Panc1 (cell line): ENCODE measurements around the gene TENM3. TPM values are rescaled to one million over a fixed set of nuclear protein-coding genes. Genes with fewer than 3 reads are reported as not detected.

ENCODE experiments used
- ATAC-seq: fragments of 200-7000 bp; cut with Tn5 transposase; 2 replicates; pipeline ENCODE4 v1.9.1; 2020; ENCODE audit warnings: mild to moderate bottlenecking, moderate library complexity
- BruUV-seq: library from RNA; stranded (reverse); fragments of 400-500 nt; replicated peaks from 2 replicates; lab custom pipeline; 2021; lab: Mats Ljungman, UMichigan
- CTCF ChIA-PET: fragments of 300-600 bp; sonication (Branson Sonifier 250); formaldehyde crosslinking; loops from one replicate; lab custom pipeline; 2022; ENCODE audit warnings: antibody characterized with exemption; lab: Charles Lee
- POLR2A ChIA-PET: fragments of 300-600 bp; sonication (Branson Sonifier 250); formaldehyde crosslinking; loops from one replicate; lab custom pipeline; 2022; ENCODE audit warnings: antibody characterized with exemption; lab: Charles Lee
- DNase-seq: peaks from one replicate; pipeline ENCODE4 v3.0.0-alpha.2; 2010; ENCODE audit warnings: low read depth, low spot score
- H3K27ac ChIP-seq: 2 replicates; pipeline ENCODE4 v1.5.1; 2011; ENCODE audit warnings: mild to moderate bottlenecking, low read length, inconsistent platforms
- H3K27me3 ChIP-seq: fragments of 200-500 bp; sonication (Bioruptor generic); 2 replicates; pipeline ENCODE4 v1.6.0; 2014; ENCODE audit warnings: low read length, inconsistent platforms; ENCODE audit not compliant: control insufficient read depth, insufficient read depth
- H3K36me3 ChIP-seq: fragments of 200-500 bp; sonication (Bioruptor generic); 2 replicates; pipeline ENCODE4 v1.5.1; 2014; ENCODE audit warnings: inconsistent platforms, mild to moderate bottlenecking, low read length, moderate library complexity; ENCODE audit not compliant: control insufficient read depth, insufficient read depth
- H3K4me1 ChIP-seq: 2 replicates; pipeline ENCODE4 v1.5.1; 2011; ENCODE audit warnings: inconsistent platforms, mild to moderate bottlenecking, low read length, moderate library complexity; ENCODE audit not compliant: control insufficient read depth, insufficient read depth
- H3K4me3 ChIP-seq, 2 experiments: 2 replicates each; pipeline ENCODE4 v1.5.1; 2011 to 2012; ENCODE audit warnings: low read depth in 2 of 2, low read length in 2 of 2, mild to moderate bottlenecking in 2 of 2, inconsistent platforms in 1 of 2, moderate library complexity in 1 of 2
- H3K9me3 ChIP-seq: fragments of 200-500 bp; sonication (Bioruptor generic); 2 replicates; pipeline ENCODE4 v1.5.1; 2014; ENCODE audit warnings: low read depth, mild to moderate bottlenecking, inconsistent platforms, low read length, moderate library complexity; ENCODE audit not compliant: control insufficient read depth, insufficient read depth
- POLR2AphosphoS5 ChIP-seq: IDR thresholded peaks from 2 replicates; pipeline ENCODE4 v1.6.1; 2012; ENCODE audit warnings: mild to moderate bottlenecking, low read depth, low read length, moderate library complexity
- SIN3A ChIP-seq: IDR thresholded peaks from 2 replicates; pipeline ENCODE4 v1.6.1; 2012; ENCODE audit warnings: low read depth, mild to moderate bottlenecking, low read length, moderate library complexity, borderline replicate concordance; ENCODE audit not compliant: insufficient read depth
- TCF7L2 ChIP-seq: IDR thresholded peaks from 2 replicates; pipeline ENCODE4 v1.6.1; 2011; ENCODE audit warnings: mild to moderate bottlenecking, low read depth, low read length, inconsistent platforms
- in situ Hi-C: cut with HindIII; loops from 2 replicates; pipeline ENCODE4 v1.10.0; 2016; ENCODE audit warnings: low sequenced_read_pairs, low pct_unique_long_range_greater_than_20kb
- intact Hi-C: fragments of 100-400 bp; cut with micrococcal nuclease; formaldehyde crosslinking; loops from one replicate; pipeline ENCODE4 v1.10.0; 2022; ENCODE audit not compliant: unreplicated experiment
- total RNA-seq: library from RNA; stranded (reverse); gene quantifications from one replicate; pipeline ENCODE4 v1.2.1, GENCODE V29; 2021; ENCODE audit not compliant: unreplicated experiment
- TF ChIP-seq, protein P1 (sequence below): fragments of 450-650 bp; IDR thresholded peaks from 2 replicates; pipeline ENCODE4 v1.5.1; 2017; ENCODE audit warnings: mild to moderate bottlenecking
- TF ChIP-seq, protein P2 (sequence below), 2 experiments: IDR thresholded peaks; 2 replicates each; pipeline ENCODE4 v1.6.1; 2011 to 2012; ENCODE audit warnings: low read depth in 2 of 2, control low read depth in 1 of 2, low read length in 1 of 2, mild to moderate bottlenecking in 1 of 2, moderate library complexity in 1 of 2; ENCODE audit not compliant: insufficient read depth in 1 of 2

The TENM3 gene
- total RNA-seq, 1 experiment from 2014 or later: 0.95 TPM

DNA sequence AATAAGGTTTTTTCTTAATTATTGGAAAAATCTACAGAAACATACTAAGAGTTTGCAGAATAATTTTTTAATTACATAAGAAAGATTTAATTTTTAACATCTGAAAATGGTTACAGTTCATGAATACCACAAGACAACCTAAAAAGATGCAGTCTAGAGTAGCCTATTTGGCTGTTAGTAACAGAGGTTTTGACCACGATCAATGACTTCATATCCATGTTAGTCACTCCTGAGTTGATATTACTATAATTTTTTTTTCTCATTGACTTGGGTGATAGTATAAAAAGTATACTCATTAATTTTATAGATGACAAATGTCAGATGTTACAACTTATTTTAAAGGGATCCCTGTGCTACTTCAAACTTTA lies 401.5 kb downstream of the TENM3 start:
- no peak overlapping the region for H3K4me3 ChIP-seq
- no peak for DNase-seq
- no peaks in the 10 kb centered on the region for H3K4me1 ChIP-seq
- POLR2A ChIA-PET: no interaction called here
- in situ Hi-C loops (no loop called here), intact Hi-C loops (no loop called here)
- CTCF ChIA-PET: no interaction called here
- no peak overlapping the region for H3K27ac ChIP-seq
- H3K36me3 ChIP-seq: no peaks in the 10 kb centered on the region
- H3K9me3 ChIP-seq: no peaks in the 10 kb centered on the region
- no peaks in the 10 kb centered on the region for H3K27me3 ChIP-seq
- no peak for ATAC-seq
- TF ChIP-seq SIN3A (no peak), POLR2AphosphoS5 (no peak), TCF7L2 (no peak)
- TF ChIP-seq, protein P1, sequence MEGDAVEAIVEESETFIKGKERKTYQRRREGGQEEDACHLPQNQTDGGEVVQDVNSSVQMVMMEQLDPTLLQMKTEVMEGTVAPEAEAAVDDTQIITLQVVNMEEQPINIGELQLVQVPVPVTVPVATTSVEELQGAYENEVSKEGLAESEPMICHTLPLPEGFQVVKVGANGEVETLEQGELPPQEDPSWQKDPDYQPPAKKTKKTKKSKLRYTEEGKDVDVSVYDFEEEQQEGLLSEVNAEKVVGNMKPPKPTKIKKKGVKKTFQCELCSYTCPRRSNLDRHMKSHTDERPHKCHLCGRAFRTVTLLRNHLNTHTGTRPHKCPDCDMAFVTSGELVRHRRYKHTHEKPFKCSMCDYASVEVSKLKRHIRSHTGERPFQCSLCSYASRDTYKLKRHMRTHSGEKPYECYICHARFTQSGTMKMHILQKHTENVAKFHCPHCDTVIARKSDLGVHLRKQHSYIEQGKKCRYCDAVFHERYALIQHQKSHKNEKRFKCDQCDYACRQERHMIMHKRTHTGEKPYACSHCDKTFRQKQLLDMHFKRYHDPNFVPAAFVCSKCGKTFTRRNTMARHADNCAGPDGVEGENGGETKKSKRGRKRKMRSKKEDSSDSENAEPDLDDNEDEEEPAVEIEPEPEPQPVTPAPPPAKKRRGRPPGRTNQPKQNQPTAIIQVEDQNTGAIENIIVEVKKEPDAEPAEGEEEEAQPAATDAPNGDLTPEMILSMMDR: no peak
- TF ChIP-seq, protein P2, sequence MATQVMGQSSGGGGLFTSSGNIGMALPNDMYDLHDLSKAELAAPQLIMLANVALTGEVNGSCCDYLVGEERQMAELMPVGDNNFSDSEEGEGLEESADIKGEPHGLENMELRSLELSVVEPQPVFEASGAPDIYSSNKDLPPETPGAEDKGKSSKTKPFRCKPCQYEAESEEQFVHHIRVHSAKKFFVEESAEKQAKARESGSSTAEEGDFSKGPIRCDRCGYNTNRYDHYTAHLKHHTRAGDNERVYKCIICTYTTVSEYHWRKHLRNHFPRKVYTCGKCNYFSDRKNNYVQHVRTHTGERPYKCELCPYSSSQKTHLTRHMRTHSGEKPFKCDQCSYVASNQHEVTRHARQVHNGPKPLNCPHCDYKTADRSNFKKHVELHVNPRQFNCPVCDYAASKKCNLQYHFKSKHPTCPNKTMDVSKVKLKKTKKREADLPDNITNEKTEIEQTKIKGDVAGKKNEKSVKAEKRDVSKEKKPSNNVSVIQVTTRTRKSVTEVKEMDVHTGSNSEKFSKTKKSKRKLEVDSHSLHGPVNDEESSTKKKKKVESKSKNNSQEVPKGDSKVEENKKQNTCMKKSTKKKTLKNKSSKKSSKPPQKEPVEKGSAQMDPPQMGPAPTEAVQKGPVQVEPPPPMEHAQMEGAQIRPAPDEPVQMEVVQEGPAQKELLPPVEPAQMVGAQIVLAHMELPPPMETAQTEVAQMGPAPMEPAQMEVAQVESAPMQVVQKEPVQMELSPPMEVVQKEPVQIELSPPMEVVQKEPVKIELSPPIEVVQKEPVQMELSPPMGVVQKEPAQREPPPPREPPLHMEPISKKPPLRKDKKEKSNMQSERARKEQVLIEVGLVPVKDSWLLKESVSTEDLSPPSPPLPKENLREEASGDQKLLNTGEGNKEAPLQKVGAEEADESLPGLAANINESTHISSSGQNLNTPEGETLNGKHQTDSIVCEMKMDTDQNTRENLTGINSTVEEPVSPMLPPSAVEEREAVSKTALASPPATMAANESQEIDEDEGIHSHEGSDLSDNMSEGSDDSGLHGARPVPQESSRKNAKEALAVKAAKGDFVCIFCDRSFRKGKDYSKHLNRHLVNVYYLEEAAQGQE (IDR thresholded peaks at IDR 0.05; ENCODE audit: insufficient read depth in 1 of 2, low read depth in 2 of 2, low read length in 1 of 2): no peak
- no TSS peak for BruUV-seq

DNA sequence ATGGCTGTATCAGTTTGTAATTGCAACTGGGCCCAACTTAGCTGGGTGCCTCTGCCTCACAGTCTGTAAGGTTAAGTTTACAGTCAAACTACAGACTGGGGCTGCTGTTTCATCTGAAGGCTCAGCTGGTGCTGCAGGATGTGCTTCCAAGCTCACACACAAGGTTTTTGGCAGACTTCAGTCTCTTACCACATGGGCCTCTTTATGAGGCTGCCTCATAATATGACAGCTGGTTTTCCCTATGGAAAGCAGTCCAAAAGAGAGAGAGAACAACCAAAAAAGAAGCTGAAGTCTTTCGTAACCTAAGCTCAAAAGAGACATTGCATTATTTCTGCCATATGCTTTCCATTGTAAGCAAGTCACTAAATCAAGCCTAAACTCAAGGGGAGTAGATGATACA lies 402.3 kb downstream of the TENM3 start:
- BruUV-seq: no TSS peak
- DNase-seq (no peak), ATAC-seq (no peak)
- TF ChIP-seq, protein P1: no peak
- no peak for TF ChIP-seq TCF7L2
- no peak for TF ChIP-seq POLR2AphosphoS5
- TF ChIP-seq, protein P2 (IDR thresholded peaks at IDR 0.05; ENCODE audit: insufficient read depth in 1 of 2, low read depth in 2 of 2, low read length in 1 of 2): no peak
- TF ChIP-seq SIN3A: no peak
- Histone ChIP-seq H3K4me3 (no peak overlapping the region), H3K27me3 (no peaks in the 10 kb centered on the region), H3K27ac (no peak overlapping the region), H3K4me1 (no peaks in the 10 kb centered on the region), H3K9me3 (no peaks in the 10 kb centered on the region), H3K36me3 (no peaks in the 10 kb centered on the region)
- ChIA-PET POLR2A (no interaction called here), CTCF (no interaction called here)
- intact Hi-C loops (no loop called here), in situ Hi-C loops (no loop called here)
